WTC11 (cell line): ENCODE results near the gene NFS1.

Experiments used
- ATF2 ChIP-seq: sonication (generic); formaldehyde crosslinking; IDR thresholded peaks from 2 replicates; pipeline ENCODE4 v1.8.1; 2022; ENCODE audit warnings: low read depth, missing genetic modification reagents, borderline replicate concordance
- ATF3 ChIP-seq: sonication (generic); formaldehyde crosslinking; conservative IDR thresholded peaks from 2 replicates; pipeline ENCODE4 v1.8.1; 2022; ENCODE audit warnings: mild to moderate bottlenecking, missing genetic modification reagents
- CTCF ChIP-seq: fragments of 200-600 bp; IDR thresholded peaks from 2 replicates; pipeline ENCODE4 v1.8.0; 2022; ENCODE audit warnings: antibody characterized with exemption
- JUN ChIP-seq: sonication (generic); formaldehyde crosslinking; IDR thresholded peaks from 2 replicates; pipeline ENCODE4 v1.8.0; 2023; ENCODE audit warnings: mild to moderate bottlenecking, missing genetic modification reagents
- MAX ChIP-seq: sonication (generic); formaldehyde crosslinking; IDR thresholded peaks from 2 replicates; pipeline ENCODE4 v1.8.0; 2022; ENCODE audit warnings: mild to moderate bottlenecking, missing genetic modification reagents
- ZSCAN18 ChIP-seq: fragments of 250-450 bp; sonication (Bioruptor Pico); IDR thresholded peaks from 2 replicates; pipeline ENCODE4 v2.1.2; 2022; ENCODE audit warnings: mild to moderate bottlenecking, moderate library complexity

GRCh38 chr20:35653430-35653734 is 45.8 kb downstream of the NFS1 start:
- no peak for TF ChIP-seq JUN (CRISPR knock-in tag)
- TF ChIP-seq ZSCAN18 = no peak
- TF ChIP-seq CTCF = no peak
- TF ChIP-seq ATF3 (CRISPR knock-in tag) = no peak
- no peak for TF ChIP-seq MAX (CRISPR knock-in tag)
- TF ChIP-seq ATF2 (CRISPR knock-in tag) = no peak
